H9 (cell line): ENCODE data around the gene UVSSA. TPM values are rescaled to one million over a fixed set of nuclear protein-coding genes. Genes with fewer than 3 reads are reported as not detected.

Experiments used
- DNase-seq: peaks from one replicate; pipeline ENCODE4 v3.0.0-alpha.2; 2017
- H2AFZ ChIP-seq: one replicate; pipeline ENCODE4 v1.6.1; 2013; ENCODE audit warnings: mild to moderate bottlenecking, low read length, control low read depth, moderate library complexity
- H2AK5ac ChIP-seq: 2 replicates; pipeline ENCODE4 v1.6.1; 2013; ENCODE audit warnings: low read length, control low read depth, mixed read lengths; ENCODE audit not compliant: insufficient read length
- H2BK120ac ChIP-seq: one replicate; pipeline ENCODE4 v1.6.1; 2013; ENCODE audit warnings: low read depth, mild to moderate bottlenecking, low read length, control low read depth, inconsistent platforms; ENCODE audit not compliant: poor library complexity, severe bottlenecking
- H2BK12ac ChIP-seq: 2 replicates; pipeline ENCODE4 v1.6.1; 2013; ENCODE audit warnings: low read length, control low read depth, mixed read lengths, low read depth; ENCODE audit not compliant: insufficient read length
- H2BK15ac ChIP-seq: 2 replicates; pipeline ENCODE4 v1.6.1; 2013; ENCODE audit warnings: low read depth, low read length, control low read depth
- H2BK20ac ChIP-seq: one replicate; pipeline ENCODE4 v1.6.1; 2013; ENCODE audit warnings: low read depth, mild to moderate bottlenecking, low read length, control low read depth, inconsistent platforms; ENCODE audit not compliant: poor library complexity, severe bottlenecking
- H2BK5ac ChIP-seq: 2 replicates; pipeline ENCODE4 v1.6.1; 2013; ENCODE audit warnings: low read length, control low read depth, mixed read lengths; ENCODE audit not compliant: insufficient read length
- H3K14ac ChIP-seq: 2 replicates; pipeline ENCODE4 v1.6.1; 2013; ENCODE audit warnings: low read length, control low read depth; ENCODE audit not compliant: insufficient read depth
- H3K18ac ChIP-seq: 2 replicates; pipeline ENCODE4 v1.6.1; 2013; ENCODE audit warnings: low read depth, mild to moderate bottlenecking, mixed read lengths, low read length, control low read depth; ENCODE audit not compliant: insufficient read length
- H3K23ac ChIP-seq: 2 replicates; pipeline ENCODE4 v1.6.1; 2013; ENCODE audit warnings: low read length, control low read depth, mixed read lengths, low read depth; ENCODE audit not compliant: insufficient read length
- H3K23me2 ChIP-seq: 2 replicates; pipeline ENCODE4 v1.6.1; 2013; ENCODE audit warnings: low read depth, mild to moderate bottlenecking, mixed read lengths, low read length, control low read depth; ENCODE audit not compliant: insufficient read length, poor library complexity, severe bottlenecking
- H3K27ac ChIP-seq: 2 replicates; pipeline ENCODE4 v1.5.1; 2013; ENCODE audit warnings: low read length, control low read depth, mixed read lengths, low read depth; ENCODE audit not compliant: insufficient read length
- H3K27me3 ChIP-seq: 2 replicates; pipeline ENCODE4 v1.6.1; 2013; ENCODE audit warnings: low read length, control low read depth, inconsistent platforms; ENCODE audit not compliant: insufficient read depth
- H3K4ac ChIP-seq: 2 replicates; pipeline ENCODE4 v1.6.1; 2013; ENCODE audit warnings: low read depth, mild to moderate bottlenecking, control low read depth, inconsistent platforms, low read length, moderate library complexity
- H3K4me1 ChIP-seq: 2 replicates; pipeline ENCODE4 v1.6.1; 2013; ENCODE audit warnings: low read length, control low read depth, inconsistent platforms; ENCODE audit not compliant: insufficient read depth
- H3K4me2 ChIP-seq: 2 replicates; pipeline ENCODE4 v1.6.1; 2013; ENCODE audit warnings: low read length, control low read depth, mixed read lengths; ENCODE audit not compliant: insufficient read length, insufficient read depth
- H3K56ac ChIP-seq: 2 replicates; pipeline ENCODE4 v1.6.1; 2013; ENCODE audit warnings: low read depth, mild to moderate bottlenecking, mixed read lengths, low read length, control low read depth; ENCODE audit not compliant: insufficient read length
- H3K79me1 ChIP-seq: 2 replicates; pipeline ENCODE4 v1.6.1; 2013; ENCODE audit warnings: low read depth, mild to moderate bottlenecking, moderate library complexity, low read length, control low read depth, inconsistent platforms; ENCODE audit not compliant: insufficient read depth, poor library complexity, severe bottlenecking
- H3K79me2 ChIP-seq: 2 replicates; pipeline ENCODE4 v1.6.1; 2013; ENCODE audit warnings: low read length, control low read depth, inconsistent platforms; ENCODE audit not compliant: insufficient read depth
- H3K9ac ChIP-seq: 2 replicates; pipeline ENCODE4 v1.6.1; 2013; ENCODE audit warnings: low read length, control low read depth, mixed read lengths; ENCODE audit not compliant: insufficient read length; ENCODE audit errors: extremely low read depth
- H3K9me3 ChIP-seq: one replicate; pipeline ENCODE4 v1.6.1; 2013; ENCODE audit warnings: low read depth, low read length, inconsistent platforms; ENCODE audit not compliant: control insufficient read depth
- H3T11ph ChIP-seq: one replicate; pipeline ENCODE4 v1.6.1; 2013; ENCODE audit warnings: mild to moderate bottlenecking, low read length, control low read depth, inconsistent platforms
- H4K20me1 ChIP-seq: one replicate; pipeline ENCODE4 v1.6.1; 2013; ENCODE audit not compliant: control insufficient read depth, insufficient read length, insufficient read depth
- H4K5ac ChIP-seq: 2 replicates; pipeline ENCODE4 v1.6.1; 2013; ENCODE audit warnings: low read depth, mild to moderate bottlenecking, mixed read lengths, low read length, control low read depth; ENCODE audit not compliant: insufficient read length
- H4K8ac ChIP-seq: replicated peaks from 2 replicates; pipeline ENCODE4 v1.6.1; 2013; ENCODE audit warnings: low read length, control low read depth, mixed read lengths, low read depth; ENCODE audit not compliant: insufficient read length
- H4K91ac ChIP-seq: 2 replicates; pipeline ENCODE4 v1.6.1; 2013; ENCODE audit warnings: low read depth, mild to moderate bottlenecking, moderate library complexity, mixed read lengths, low read length, control low read depth; ENCODE audit not compliant: insufficient read length
- H3K27ac Mint-ChIP-seq, 3 experiments: 2 replicates in 2 of 3; 3 replicates in 1 of 3; pipeline ENCODE4 v1.8.0; 2020 to 2021; ENCODE audit warnings: mixed read lengths in 3 of 3, mild to moderate bottlenecking in 1 of 3, moderate library complexity in 1 of 3
- H3K27me3 Mint-ChIP-seq: 2 replicates; pipeline ENCODE4 v1.8.0; 2021; ENCODE audit warnings: low read depth, mild to moderate bottlenecking, moderate library complexity, mixed read lengths
- H3K36me3 Mint-ChIP-seq, 3 experiments: 2 replicates in 2 of 3; 3 replicates in 1 of 3; pipeline ENCODE4 v1.8.0; 2020 to 2021; ENCODE audit warnings: low read depth in 3 of 3, mixed read lengths in 3 of 3; ENCODE audit not compliant: insufficient read depth in 1 of 3
- H3K4me1 Mint-ChIP-seq, 2 experiments: 2 replicates each; pipeline ENCODE4 v1.8.0; 2020; ENCODE audit warnings: mixed read lengths in 2 of 2
- H3K4me3 Mint-ChIP-seq, 2 experiments: 2 replicates in 1 of 2; 3 replicates in 1 of 2; pipeline ENCODE4 v1.8.0; 2020 to 2021; ENCODE audit warnings: mild to moderate bottlenecking in 2 of 2, mixed read lengths in 2 of 2, moderate library complexity in 1 of 2
- H3K9me3 Mint-ChIP-seq, 2 experiments: 2 replicates in 1 of 2; 3 replicates in 1 of 2; pipeline ENCODE4 v1.8.0; 2020; ENCODE audit warnings: mild to moderate bottlenecking in 2 of 2, mixed read lengths in 2 of 2, moderate library complexity in 1 of 2
- CTCF ChIP-seq: fragments of 200-600 bp; sonication (generic); conservative IDR thresholded peaks from 3 replicates; pipeline ENCODE4 v1.8.0; 2021; ENCODE audit warnings: antibody characterized with exemption, mild to moderate bottlenecking
- WGBS: extraction: QIAGEN DNeasy Blood & Tissue Kit; methylation state at CpG from one replicate; pipeline ENCODE4 v1.1.7; 2013; ENCODE audit warnings: missing lambda C conversion rate, low lambda C conversion rate, mixed read lengths; ENCODE audit not compliant: insufficient read length; ENCODE audit errors: extremely low coverage; 5-methylcytosine and 5-hydroxymethylcytosine counted together
- total RNA-seq: library from RNA; stranded (reverse); gene quantifications from 2 replicates; pipeline ENCODE4 v1.2.1, GENCODE V29; 2021

The UVSSA gene
- total RNA-seq, 1 experiment from 2014 or later = 15.9 TPM

- DNase-seq = no peak
- no peaks in the 10 kb centered on the region for H3K27me3 Mint-ChIP-seq
- H3K4me3 Mint-ChIP-seq = no peak overlapping the region
- no peaks in the 10 kb centered on the region for H3K9me3 Mint-ChIP-seq
- Histone ChIP-seq H4K8ac (no peak overlapping the region), H4K5ac (no peak overlapping the region), H3K23me2 (no peaks in the 10 kb centered on the region), H3K4me1 (no peaks in the 10 kb centered on the region), H3K4ac (no peak overlapping the region), H2BK20ac (no peak overlapping the region), H2BK12ac (no peak overlapping the region), H3K9me3 (no peaks in the 10 kb centered on the region), H2BK120ac (no peak overlapping the region), H3K9ac (no peak overlapping the region), H3K79me2 (no peaks in the 10 kb centered on the region), H3K14ac (no peak overlapping the region), H3K23ac (no peak overlapping the region), H3K4me2 (no peak overlapping the region), H3K56ac (no peak overlapping the region), H3K27me3 (no peaks in the 10 kb centered on the region), H3K79me1 (no peaks in the 10 kb centered on the region), H3K18ac (no peak overlapping the region), H3K27ac (no peak overlapping the region), H4K91ac (no peak overlapping the region), H4K20me1 (no peaks in the 10 kb centered on the region), H2AFZ (no peak overlapping the region), H2AK5ac (no peak overlapping the region), H3T11ph (no peak overlapping the region), H2BK5ac (no peak overlapping the region), H2BK15ac (no peak overlapping the region)
- no CpG with 5 or more reads among the region's 38 CpGs for WGBS
- H3K27ac Mint-ChIP-seq = no peak overlapping the region; a peak in 1 of 7 replicates
- H3K36me3 Mint-ChIP-seq = peaks cover 0 to 21% (median 17%) of the 10 kb centered on the region in 3 experiments; a peak in 6 of 7 replicates
- 0 out of 4 replicates have a peak, but pooled peaks cover 0 to 2% of the 10 kb centered on the region in 2 experiments for H3K4me1 Mint-ChIP-seq
- TF ChIP-seq CTCF = no peak
Measured at GRCh38 chr4:1358421-1359143, 11.6 kb downstream of the UVSSA start.
